ENCODE data around the gene HMGN4. TPM values are rescaled to one million over a fixed set of nuclear protein-coding genes. Genes with fewer than 3 reads are reported as not detected.
A peak's percentile ranks its signal among the peaks of the same experiment; 100 is the strongest.

HMGN4 gene
- total RNA-seq, 1 donor from 2014 or later: 39.7 TPM

DNA sequence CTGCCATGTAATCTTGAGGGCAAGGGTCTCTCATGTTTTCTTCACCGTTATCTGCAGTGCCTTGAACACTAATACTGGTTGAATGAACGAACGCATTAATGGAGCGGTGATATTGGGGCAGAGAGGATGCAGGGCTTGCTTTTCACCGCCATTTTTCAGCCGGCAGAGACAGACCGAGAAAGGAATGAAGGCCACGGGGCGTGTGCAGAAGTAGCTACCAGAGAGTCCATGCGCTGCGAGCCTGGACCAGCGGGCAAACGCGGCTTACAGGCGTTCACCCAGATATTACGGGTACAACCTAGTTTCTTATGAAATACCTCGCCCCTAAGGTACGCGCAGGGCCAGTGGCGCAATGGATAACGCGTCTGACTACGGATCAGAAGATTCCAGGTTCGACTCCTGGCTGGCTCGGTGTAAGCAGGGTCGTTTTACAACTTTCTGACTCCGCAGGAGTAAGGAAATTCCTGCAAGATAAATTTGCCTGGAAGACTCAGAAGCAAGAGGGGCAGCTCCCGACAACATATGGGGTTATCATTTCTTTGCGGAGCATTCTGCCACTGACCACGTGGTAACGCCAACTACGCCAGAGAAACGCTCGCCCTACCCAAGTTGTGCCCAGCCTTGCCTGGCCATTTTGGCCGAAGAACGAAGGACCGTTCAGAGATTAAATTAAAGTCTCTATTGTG lies 863 bp upstream of the HMGN4 start:
- TF ChIP-seq, protein P1, sequence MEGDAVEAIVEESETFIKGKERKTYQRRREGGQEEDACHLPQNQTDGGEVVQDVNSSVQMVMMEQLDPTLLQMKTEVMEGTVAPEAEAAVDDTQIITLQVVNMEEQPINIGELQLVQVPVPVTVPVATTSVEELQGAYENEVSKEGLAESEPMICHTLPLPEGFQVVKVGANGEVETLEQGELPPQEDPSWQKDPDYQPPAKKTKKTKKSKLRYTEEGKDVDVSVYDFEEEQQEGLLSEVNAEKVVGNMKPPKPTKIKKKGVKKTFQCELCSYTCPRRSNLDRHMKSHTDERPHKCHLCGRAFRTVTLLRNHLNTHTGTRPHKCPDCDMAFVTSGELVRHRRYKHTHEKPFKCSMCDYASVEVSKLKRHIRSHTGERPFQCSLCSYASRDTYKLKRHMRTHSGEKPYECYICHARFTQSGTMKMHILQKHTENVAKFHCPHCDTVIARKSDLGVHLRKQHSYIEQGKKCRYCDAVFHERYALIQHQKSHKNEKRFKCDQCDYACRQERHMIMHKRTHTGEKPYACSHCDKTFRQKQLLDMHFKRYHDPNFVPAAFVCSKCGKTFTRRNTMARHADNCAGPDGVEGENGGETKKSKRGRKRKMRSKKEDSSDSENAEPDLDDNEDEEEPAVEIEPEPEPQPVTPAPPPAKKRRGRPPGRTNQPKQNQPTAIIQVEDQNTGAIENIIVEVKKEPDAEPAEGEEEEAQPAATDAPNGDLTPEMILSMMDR (IDR thresholded peaks at IDR 0.05; ENCODE audit: unreplicated experiment): no peak
- Mint-ChIP-seq H3K36me3 (ENCODE audit: insufficient read depth) (peaks cover 6% of the 10 kb centered on the region), H3K27me3 (no peaks in the 10 kb centered on the region), H3K4me1 (ENCODE audit: low read depth) (peaks cover 22% of the 10 kb centered on the region), H3K9me3 (ENCODE audit: low read depth) (no peaks in the 10 kb centered on the region), H3K4me3 (ENCODE audit: low read depth) (peak overlapping the region; percentile 88), H3K27ac (peak overlapping the region; percentile 98)
- DNase-seq (ENCODE audit: low spot score, unreplicated experiment): peak; percentile 78

- TF ChIP-seq, protein P1 (IDR thresholded peaks at IDR 0.05; ENCODE audit: unreplicated experiment): no peak
- no peaks in the 10 kb centered on the region for H3K27me3 Mint-ChIP-seq
- peaks cover 19% of the 10 kb centered on the region for H3K4me1 Mint-ChIP-seq (ENCODE audit: low read depth)
- DNase-seq (ENCODE audit: low spot score, unreplicated experiment): no peak
- H3K36me3 Mint-ChIP-seq (ENCODE audit: insufficient read depth): peaks cover 6% of the 10 kb centered on the region
- H3K27ac Mint-ChIP-seq: peak overlapping the region; percentile 98
- no peaks in the 10 kb centered on the region for H3K9me3 Mint-ChIP-seq (ENCODE audit: low read depth)
- peak overlapping the region; percentile 88 for H3K4me3 Mint-ChIP-seq (ENCODE audit: low read depth)
Observed at GRCh38 chr6:26538572-26538902, 371 bp downstream of the HMGN4 start.

GRCh38 chr6:26539071-26539615 lies 977 bp downstream of the HMGN4 start:
- DNase-seq (ENCODE audit: low spot score, unreplicated experiment): no peak
- Mint-ChIP-seq H3K36me3 (ENCODE audit: insufficient read depth) (peaks cover 8% of the 10 kb centered on the region), H3K4me3 (ENCODE audit: low read depth) (peak overlapping the region; percentile 88)

DNA sequence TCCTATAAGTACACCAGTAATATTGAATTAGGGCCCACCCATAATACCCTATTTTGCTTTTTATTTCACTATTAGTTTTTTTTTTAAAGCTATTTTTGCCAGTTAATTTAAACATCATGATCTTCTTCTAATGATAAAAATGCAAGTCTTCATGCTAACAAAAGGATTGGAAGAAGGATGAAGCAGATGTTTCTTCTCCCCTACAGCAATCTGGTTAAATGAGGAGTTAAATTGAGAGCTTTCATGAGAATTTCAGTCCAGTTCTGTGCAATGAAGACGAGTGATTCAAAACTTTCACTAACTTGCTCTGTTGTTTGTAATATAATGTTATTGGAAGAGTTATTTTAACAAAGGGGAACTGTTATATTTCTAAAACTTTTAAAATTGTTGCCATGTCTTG lies 3.4 kb downstream of the HMGN4 start:
- Mint-ChIP-seq H3K9me3 (ENCODE audit: low read depth) (no peaks in the 10 kb centered on the region), H3K4me3 (ENCODE audit: low read depth) (no peak overlapping the region), H3K27me3 (peaks cover 11% of the 10 kb centered on the region), H3K36me3 (ENCODE audit: insufficient read depth) (peaks cover 20% of the 10 kb centered on the region), H3K4me1 (ENCODE audit: low read depth) (peaks cover 19% of the 10 kb centered on the region), H3K27ac (no peak overlapping the region)
- TF ChIP-seq, protein P1 (IDR thresholded peaks at IDR 0.05; ENCODE audit: unreplicated experiment): no peak
- DNase-seq (ENCODE audit: low spot score, unreplicated experiment): no peak

More at GRCh38 chr6:26539071-26539615, 977 bp downstream of the HMGN4 start:
- TF ChIP-seq, protein P1 (IDR thresholded peaks at IDR 0.05; ENCODE audit: unreplicated experiment): no peak
- peaks cover 18% of the 10 kb centered on the region for H3K4me1 Mint-ChIP-seq (ENCODE audit: low read depth)
- H3K27me3 Mint-ChIP-seq: no peaks in the 10 kb centered on the region
- H3K27ac Mint-ChIP-seq: peak overlapping the region; percentile 98
- H3K9me3 Mint-ChIP-seq (ENCODE audit: low read depth): no peaks in the 10 kb centered on the region

- Mint-ChIP-seq H3K9me3 (ENCODE audit: low read depth) (no peaks in the 10 kb centered on the region), H3K4me1 (ENCODE audit: low read depth) (peaks cover 11% of the 10 kb centered on the region), H3K4me3 (ENCODE audit: low read depth) (no peak overlapping the region), H3K36me3 (ENCODE audit: insufficient read depth) (peaks cover 24% of the 10 kb centered on the region), H3K27ac (no peak overlapping the region), H3K27me3 (peaks cover 15% of the 10 kb centered on the region)
- TF ChIP-seq, protein P1 (IDR thresholded peaks at IDR 0.05; ENCODE audit: unreplicated experiment): peak; percentile 40
- no peak for DNase-seq (ENCODE audit: low spot score, unreplicated experiment)
Observed at GRCh38 chr6:26543953-26544352, 5.8 kb downstream of the HMGN4 start.

Measured in progenitor cell of endocrine pancreas (in vitro differentiated cells).